Measurements from ENCODE around the gene NUTM1. TPM values are rescaled to one million over a fixed set of nuclear protein-coding genes. Genes with fewer than 3 reads are reported as not detected.

The NUTM1 gene, protein sequence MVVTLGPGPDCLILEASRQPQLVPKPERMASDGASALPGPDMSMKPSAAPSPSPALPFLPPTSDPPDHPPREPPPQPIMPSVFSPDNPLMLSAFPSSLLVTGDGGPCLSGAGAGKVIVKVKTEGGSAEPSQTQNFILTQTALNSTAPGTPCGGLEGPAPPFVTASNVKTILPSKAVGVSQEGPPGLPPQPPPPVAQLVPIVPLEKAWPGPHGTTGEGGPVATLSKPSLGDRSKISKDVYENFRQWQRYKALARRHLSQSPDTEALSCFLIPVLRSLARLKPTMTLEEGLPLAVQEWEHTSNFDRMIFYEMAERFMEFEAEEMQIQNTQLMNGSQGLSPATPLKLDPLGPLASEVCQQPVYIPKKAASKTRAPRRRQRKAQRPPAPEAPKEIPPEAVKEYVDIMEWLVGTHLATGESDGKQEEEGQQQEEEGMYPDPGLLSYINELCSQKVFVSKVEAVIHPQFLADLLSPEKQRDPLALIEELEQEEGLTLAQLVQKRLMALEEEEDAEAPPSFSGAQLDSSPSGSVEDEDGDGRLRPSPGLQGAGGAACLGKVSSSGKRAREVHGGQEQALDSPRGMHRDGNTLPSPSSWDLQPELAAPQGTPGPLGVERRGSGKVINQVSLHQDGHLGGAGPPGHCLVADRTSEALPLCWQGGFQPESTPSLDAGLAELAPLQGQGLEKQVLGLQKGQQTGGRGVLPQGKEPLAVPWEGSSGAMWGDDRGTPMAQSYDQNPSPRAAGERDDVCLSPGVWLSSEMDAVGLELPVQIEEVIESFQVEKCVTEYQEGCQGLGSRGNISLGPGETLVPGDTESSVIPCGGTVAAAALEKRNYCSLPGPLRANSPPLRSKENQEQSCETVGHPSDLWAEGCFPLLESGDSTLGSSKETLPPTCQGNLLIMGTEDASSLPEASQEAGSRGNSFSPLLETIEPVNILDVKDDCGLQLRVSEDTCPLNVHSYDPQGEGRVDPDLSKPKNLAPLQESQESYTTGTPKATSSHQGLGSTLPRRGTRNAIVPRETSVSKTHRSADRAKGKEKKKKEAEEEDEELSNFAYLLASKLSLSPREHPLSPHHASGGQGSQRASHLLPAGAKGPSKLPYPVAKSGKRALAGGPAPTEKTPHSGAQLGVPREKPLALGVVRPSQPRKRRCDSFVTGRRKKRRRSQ
- not detected in 2 replicates for polyA plus RNA-seq

DNA sequence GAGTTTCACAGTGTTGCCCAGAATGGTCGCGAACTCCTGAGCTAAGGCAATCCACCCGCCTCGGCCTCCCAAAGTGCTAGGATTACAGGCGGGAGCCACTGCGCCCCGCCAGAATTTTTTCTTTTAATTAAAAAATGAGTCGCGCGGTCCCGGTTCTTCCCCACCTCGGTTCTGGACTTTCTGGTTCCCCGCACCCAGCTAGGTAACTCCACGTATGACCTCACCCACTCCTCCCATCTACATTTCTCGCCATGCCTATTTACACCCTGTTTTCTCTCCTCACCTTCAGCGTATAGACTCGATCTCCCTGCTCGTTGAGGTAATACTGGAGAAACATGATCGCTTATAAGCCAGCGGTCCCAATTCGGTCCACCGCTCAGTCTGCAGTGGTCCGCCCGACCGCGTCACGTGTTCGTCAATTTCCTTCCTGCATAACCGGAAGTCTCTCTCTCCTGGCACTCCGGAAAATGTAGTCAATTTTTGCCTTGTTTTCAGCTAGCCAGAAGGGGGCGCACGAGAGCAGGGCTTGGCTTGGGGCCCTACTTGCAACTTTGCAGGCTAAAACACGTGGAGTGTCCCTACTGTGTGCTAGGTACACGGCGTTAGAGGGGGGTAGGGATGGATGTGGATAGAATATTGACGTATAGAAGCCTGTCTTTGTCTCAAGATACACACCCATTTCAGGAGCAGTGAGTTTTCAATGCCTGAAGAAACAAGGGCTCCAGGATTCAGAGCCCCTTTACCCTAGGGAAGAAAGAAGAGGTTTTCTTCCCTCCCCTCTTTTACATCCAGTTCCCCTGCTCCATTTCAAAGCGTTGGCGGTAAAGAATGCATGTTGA is at the start of gene NUTM1, which contains the start of gene NOP10:
Gene NUTM1 (plus strand): TSS at position 579 of the 839 bp plus-strand sequence. CDS start 382 bp downstream, outside the sequence.
Gene NOP10 (minus strand): TSS at position 400 of the 839 bp plus-strand sequence. CDS start 63 bp downstream, at position 337.

DNA sequence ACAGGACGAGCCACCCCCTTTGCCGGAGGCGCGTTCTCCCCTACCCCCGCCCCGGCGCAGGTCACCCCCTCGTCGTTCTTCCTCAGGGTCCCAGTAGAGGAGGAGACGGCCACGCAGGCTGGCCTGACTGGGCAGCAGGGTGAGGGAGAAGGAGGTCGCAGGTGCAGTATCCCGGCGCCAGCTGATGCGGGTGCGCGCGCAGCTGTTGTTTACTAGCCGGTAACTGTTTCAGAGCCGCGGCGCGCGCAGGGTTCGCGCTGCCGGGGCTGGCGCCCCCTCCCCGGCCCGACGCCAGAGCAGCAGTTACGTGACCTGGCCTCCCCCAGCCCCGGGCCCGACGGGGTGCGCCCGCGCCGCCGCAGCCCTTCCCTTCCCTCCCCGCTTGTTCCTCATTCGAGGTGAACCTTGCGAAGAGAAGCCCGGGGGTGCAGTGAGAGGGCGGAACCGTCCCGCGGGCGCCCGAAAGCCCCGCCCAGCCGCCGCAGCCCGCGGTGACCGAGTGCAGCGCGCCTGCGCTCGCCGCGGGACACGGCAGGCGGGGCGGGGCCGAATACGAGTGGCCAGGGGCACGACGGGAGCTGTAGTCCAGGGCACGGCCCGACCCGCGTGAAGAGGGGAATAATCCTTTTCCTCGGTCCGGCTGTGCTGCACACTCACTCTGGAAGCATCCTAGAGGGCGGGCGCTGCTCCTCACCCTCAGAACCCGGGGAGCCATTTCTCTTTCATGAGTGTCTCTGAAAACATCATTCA is 5.4 kb upstream of the NUTM1 start, which contains the start of gene SLC12A6:
Gene SLC12A6 (minus strand): TSS at position 225 of the 750 bp plus-strand sequence. CDS start 1,101 bp downstream, outside the sequence.

DNA sequence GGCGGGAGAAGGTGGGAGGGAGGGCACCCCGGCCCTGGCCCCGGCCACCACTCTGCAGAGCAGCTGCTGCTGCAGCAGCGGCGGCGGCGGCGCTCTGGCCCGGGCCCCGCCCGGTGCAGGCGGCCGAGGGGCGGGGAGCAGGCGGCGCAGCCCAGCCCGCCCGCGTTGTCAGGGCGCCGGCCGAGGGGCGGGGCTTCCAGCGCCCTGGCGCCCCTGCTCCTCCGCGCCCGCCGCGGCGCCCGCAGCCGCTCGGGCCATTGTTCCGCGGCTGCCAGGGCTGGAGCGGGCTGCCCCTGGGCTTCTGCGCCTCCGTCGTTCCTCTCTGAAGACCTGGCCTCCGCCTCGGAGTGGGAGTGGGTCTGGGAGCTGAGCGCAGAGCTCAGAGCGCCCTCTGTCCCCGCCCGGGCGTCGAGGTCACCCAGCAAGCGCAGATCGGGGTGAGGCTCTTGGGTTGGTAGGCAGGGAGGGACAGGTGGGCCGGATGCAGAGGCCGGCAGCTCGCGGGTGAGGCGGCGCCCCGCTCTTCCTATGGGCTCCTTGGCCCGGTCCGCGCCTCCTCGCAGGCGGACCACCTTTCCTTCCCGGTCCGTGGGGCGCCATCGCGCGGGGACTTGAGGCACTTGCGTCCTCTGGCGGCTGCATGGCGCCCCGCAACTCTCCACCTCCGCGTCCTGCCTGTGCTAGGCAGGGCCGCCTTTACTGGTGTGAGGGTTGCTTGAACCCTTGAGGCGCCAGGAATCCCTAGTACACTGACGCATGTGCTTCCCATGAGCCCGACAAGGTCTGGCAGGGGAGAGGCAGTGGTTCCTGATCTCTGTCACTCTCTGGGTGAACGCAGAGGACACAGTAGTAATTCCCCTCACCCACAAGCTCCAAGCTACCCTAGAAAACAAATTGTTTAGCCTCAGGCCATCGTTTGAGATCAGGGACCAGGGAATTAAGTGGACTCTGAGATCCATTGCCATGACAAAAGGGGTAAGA is 24.3 kb downstream of the NUTM1 start, which contains the start of gene LPCAT4:
Gene LPCAT4 (minus strand): TSS at position 96 of the 981 bp plus-strand sequence. CDS start 96 bp downstream, outside the sequence.

Other genes with a start within 250 kb of the NUTM1 start
- 280 and 322 TPM in 2 replicates for gene EMC7, start 241.5 kb upstream of the NUTM1 start, polyA plus RNA-seq
- gene PGBD4, start 241.2 kb upstream of the NUTM1 start, polyA plus RNA-seq: 1.9 and 2.9 TPM in 2 replicates
- 26.5 and 30.7 TPM in 2 replicates for gene KATNBL1, start 133.2 kb upstream of the NUTM1 start, polyA plus RNA-seq
- 448 and 455 TPM in 2 replicates for gene EMC4, start 118.3 kb upstream of the NUTM1 start, polyA plus RNA-seq
- 4.4 and 8.1 TPM in 2 replicates for gene SLC12A6, start 5.5 kb upstream of the NUTM1 start, polyA plus RNA-seq
- 798 and 887 TPM in 2 replicates for gene NOP10, start 179 bp upstream of the NUTM1 start, polyA plus RNA-seq
- gene LPCAT4, start 23.9 kb downstream of the NUTM1 start, polyA plus RNA-seq: 376 and 516 TPM in 2 replicates
- gene GOLGA8A, start 94.5 kb downstream of the NUTM1 start, polyA plus RNA-seq: 32.5 and 35.7 TPM in 2 replicates
- gene GOLGA8B, start 240.3 kb downstream of the NUTM1 start, polyA plus RNA-seq: 27.0 and 28.1 TPM in 2 replicates